ENCODE measurements around the gene POLN.

Gene POLN

DNA sequence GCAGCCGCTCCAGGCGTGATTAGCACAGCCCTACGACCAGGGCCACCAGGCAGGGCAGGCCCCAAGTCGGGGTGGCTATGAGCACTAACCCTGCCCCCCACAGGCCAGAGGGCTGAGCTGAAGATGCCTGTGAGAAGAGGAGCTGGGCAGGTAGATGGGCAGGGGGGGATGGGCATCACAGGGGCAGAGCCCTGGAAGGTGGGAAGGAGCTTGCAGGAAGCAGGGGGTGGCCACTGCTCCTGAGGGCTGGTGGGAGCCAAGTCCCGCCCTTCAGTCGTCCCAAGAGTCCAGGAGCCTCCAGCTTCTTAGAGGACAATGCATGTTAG, 27.2 kb upstream of the POLN start:
- no peaks in the 10 kb centered on the region for H3K36me3 Mint-ChIP-seq (ENCODE audit: low read depth)
- H3K27ac Mint-ChIP-seq: peak overlapping the region in 2 of 3 experiments; percentile 25 to 69
- no peaks in the 10 kb centered on the region for H3K27me3 Mint-ChIP-seq (ENCODE audit: low read depth)
- no peaks in the 10 kb centered on the region for H3K9me3 Mint-ChIP-seq
- TF ChIP-seq, protein P1, sequence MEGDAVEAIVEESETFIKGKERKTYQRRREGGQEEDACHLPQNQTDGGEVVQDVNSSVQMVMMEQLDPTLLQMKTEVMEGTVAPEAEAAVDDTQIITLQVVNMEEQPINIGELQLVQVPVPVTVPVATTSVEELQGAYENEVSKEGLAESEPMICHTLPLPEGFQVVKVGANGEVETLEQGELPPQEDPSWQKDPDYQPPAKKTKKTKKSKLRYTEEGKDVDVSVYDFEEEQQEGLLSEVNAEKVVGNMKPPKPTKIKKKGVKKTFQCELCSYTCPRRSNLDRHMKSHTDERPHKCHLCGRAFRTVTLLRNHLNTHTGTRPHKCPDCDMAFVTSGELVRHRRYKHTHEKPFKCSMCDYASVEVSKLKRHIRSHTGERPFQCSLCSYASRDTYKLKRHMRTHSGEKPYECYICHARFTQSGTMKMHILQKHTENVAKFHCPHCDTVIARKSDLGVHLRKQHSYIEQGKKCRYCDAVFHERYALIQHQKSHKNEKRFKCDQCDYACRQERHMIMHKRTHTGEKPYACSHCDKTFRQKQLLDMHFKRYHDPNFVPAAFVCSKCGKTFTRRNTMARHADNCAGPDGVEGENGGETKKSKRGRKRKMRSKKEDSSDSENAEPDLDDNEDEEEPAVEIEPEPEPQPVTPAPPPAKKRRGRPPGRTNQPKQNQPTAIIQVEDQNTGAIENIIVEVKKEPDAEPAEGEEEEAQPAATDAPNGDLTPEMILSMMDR (IDR thresholded peaks at IDR 0.05; ENCODE audit: unreplicated experiment in 3 of 3): no peak
- peaks cover 30% of the 10 kb centered on the region for H3K4me1 Mint-ChIP-seq
- peak overlapping the region in 1 of 3 experiments; percentile 5 for H3K4me3 Mint-ChIP-seq

DNA sequence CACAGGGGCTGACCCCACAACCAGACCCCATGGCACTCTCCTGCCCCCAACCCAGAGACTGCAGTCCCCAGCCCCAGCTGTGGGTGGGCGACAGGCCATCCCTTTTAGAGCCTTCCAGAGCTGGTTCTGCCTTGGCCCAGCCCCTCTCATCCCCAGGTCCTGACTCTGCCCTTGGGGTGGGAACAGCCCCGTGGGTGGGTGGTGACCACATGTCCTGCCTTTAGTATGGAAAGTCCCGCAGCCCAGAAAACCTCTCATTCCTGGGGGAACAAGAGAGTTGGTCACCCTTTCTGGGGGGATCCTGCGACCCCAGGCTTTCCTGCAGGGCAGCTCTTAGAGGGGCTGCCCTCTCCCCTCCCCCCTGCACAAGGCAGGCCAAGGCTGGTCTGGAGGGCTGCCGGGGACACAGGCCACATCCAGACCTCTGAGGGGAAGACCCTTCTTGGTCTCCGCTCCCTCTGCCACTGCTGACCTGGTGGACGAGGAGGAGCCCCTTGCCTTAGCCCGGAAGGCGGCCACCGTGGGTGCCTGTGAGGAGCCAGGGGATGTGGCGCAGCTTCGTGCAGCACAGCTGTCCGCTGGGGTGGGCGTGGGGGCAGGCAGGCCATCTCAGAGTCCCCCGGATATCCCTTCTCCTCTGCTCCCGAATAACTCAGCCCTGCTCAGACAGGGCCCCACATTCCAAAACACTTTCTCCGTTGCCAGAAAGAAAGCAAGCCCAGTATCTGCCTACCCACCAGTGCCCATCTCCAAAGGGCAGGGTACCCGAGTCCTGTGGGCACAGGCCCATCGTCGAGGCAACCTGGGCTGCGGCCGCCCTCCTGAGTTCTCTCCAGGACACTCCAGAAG, 26.7 kb upstream of the POLN start:
- Mint-ChIP-seq H3K4me1 (peaks cover 28% of the 10 kb centered on the region), H3K27ac (peak overlapping the region in 1 of 3 experiments; percentile 69), H3K27me3 (ENCODE audit: low read depth) (no peaks in the 10 kb centered on the region), H3K36me3 (ENCODE audit: low read depth) (no peaks in the 10 kb centered on the region), H3K9me3 (no peaks in the 10 kb centered on the region), H3K4me3 (no peak overlapping the region)
- TF ChIP-seq, protein P1 (IDR thresholded peaks at IDR 0.05; ENCODE audit: unreplicated experiment in 3 of 3): no peak

DNA sequence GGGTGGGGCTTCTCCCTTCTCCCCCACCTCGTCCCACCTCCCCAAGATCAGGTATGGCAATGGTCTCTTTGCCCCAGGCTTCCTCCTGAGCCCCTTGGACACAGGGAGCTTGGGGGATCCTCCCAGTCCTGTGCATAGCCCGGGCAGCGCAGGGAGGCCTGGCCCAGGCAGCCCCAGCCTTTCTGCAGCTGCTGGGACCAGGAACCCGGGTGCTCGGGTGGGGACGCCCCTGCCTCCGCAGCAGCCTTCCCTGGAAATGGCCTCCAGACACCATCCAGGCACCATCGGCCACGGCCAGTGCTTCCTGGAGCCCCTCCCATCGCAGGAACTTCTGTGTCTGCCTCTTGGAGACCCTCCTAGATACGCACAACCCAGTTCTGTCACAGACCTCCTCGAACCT, 25.9 kb upstream of the POLN start:
- H3K27me3 Mint-ChIP-seq (ENCODE audit: low read depth): no peaks in the 10 kb centered on the region
- no peak overlapping the region for H3K27ac Mint-ChIP-seq
- H3K4me1 Mint-ChIP-seq: peaks cover 24% of the 10 kb centered on the region
- H3K4me3 Mint-ChIP-seq: no peak overlapping the region
- TF ChIP-seq, protein P1 (IDR thresholded peaks at IDR 0.05; ENCODE audit: unreplicated experiment in 3 of 3): no peak
- H3K9me3 Mint-ChIP-seq: no peaks in the 10 kb centered on the region
- H3K36me3 Mint-ChIP-seq (ENCODE audit: low read depth): no peaks in the 10 kb centered on the region

DNA sequence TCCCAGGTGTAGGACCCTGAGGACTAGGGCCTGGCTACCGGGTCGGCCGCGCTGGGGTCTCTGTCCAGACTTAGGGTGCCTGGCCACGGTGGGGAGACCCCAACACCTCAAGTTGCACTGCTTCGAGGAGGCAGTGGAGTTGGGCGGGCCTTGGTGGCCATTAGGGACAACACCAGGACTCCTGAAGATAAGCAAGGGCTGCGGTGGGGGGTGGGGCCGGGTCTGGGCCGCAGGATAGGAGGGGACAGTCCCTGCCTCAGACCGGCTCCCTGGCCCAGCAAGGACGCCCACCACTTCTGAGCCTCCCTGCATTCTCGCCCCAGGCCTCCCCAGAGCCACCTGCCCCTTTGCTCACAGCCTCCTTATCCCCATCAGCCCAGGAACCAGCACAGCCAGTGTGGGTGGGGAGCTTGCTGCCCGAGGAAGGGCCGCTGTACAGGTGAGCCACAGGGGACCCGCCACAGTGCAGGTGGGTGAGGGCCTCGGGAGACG, 25.4 kb upstream of the POLN start:
- Mint-ChIP-seq H3K27me3 (ENCODE audit: low read depth) (no peaks in the 10 kb centered on the region), H3K36me3 (ENCODE audit: low read depth) (no peaks in the 10 kb centered on the region), H3K4me1 (peaks cover 21% of the 10 kb centered on the region), H3K9me3 (no peaks in the 10 kb centered on the region), H3K4me3 (no peak overlapping the region), H3K27ac (no peak overlapping the region)
- TF ChIP-seq, protein P1 (IDR thresholded peaks at IDR 0.05; ENCODE audit: unreplicated experiment in 3 of 3): no peak

DNA sequence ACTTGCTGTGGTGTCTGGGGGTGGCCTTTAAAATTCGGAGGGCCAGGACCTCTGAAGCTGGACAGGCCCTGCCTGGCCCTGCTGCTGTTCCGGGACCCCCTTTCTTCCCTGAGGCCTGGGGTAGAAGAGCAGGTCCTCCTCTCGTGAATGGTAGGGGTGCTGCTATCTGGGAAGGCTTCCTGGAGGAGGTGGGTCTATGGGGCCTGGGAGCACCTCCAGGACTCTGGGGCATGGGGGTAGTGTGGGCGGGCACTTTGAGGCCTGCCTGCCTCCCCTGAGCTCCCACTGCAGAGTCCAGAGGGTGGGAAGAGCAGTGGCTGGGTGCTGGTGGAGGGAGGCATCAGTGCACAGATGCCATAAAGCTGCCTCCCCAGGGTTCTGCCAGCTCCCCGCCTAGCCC, 24.9 kb upstream of the POLN start:
- Mint-ChIP-seq H3K27ac (no peak overlapping the region), H3K4me1 (peaks cover 19% of the 10 kb centered on the region), H3K27me3 (ENCODE audit: low read depth) (no peaks in the 10 kb centered on the region), H3K36me3 (ENCODE audit: low read depth) (no peaks in the 10 kb centered on the region), H3K4me3 (no peak overlapping the region), H3K9me3 (no peaks in the 10 kb centered on the region)
- TF ChIP-seq, protein P1 (IDR thresholded peaks at IDR 0.05; ENCODE audit: unreplicated experiment in 3 of 3): no peak

DNA sequence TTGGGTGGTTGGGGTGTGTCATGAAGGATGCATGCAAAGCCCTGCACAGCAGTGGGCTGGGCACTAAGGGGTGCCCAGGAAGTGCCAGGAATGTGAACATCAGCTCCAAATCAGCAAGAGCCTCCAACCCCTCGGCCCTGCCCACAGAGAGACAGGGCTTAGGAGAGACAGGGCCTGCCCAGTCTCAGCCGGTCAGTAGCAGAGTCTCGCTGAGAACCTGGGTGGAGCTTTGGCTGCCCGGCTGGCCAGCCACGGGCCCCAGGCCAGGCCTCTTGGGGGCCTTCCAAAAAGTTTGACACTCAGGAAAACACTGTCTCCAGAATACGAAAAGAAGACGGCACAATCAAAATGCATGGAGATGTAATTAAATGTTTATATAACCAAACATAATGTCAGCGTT, 24.3 kb upstream of the POLN start:
- H3K4me1 Mint-ChIP-seq: peaks cover 19% of the 10 kb centered on the region
- no peaks in the 10 kb centered on the region for H3K36me3 Mint-ChIP-seq (ENCODE audit: low read depth)
- no peaks in the 10 kb centered on the region for H3K9me3 Mint-ChIP-seq
- H3K4me3 Mint-ChIP-seq: no peak overlapping the region
- TF ChIP-seq, protein P1 (IDR thresholded peaks at IDR 0.05; ENCODE audit: unreplicated experiment in 3 of 3): no peak
- H3K27ac Mint-ChIP-seq: peak overlapping the region in 2 of 3 experiments; percentile 86 to 92
- H3K27me3 Mint-ChIP-seq (ENCODE audit: low read depth): no peaks in the 10 kb centered on the region

All from nephron (organoid).